ENCODE measurements around the gene PRKRA. TPM values are rescaled to one million over a fixed set of nuclear protein-coding genes. Genes with fewer than 3 reads are reported as not detected.

PRKRA gene
- total and polyA plus RNA-seq, 10 donors, result 24.3 to 57.4 (median 31.1) TPM

GRCh38 chr2:178478439-178479274 lies 27.7 kb upstream of the PRKRA start, which contains the start of gene FKBP7:
Gene FKBP7 (minus strand): TSS chr2:178478600. CDS start chr2:178478499, 101 bp downstream.
- H3K36me3 ChIP-seq, result no peaks in the 10 kb centered on the region
- peak within 1 kb of the TSS; percentile 59 to 84 (median 66) for H3K4me3 ChIP-seq
- peak; percentile 98 for DNase-seq
- TF ChIP-seq POLR2A (IDR thresholded peaks at IDR 0.05) (peak in 1 of 3 donors; percentile 57), CTCF (IDR thresholded peaks at IDR 0.05 in 8 of 11, conservative IDR thresholded peaks at IDR 0.05 in 3 of 11) (peak; percentile 41 to 88 (median 75)), POLR2AphosphoS5 (IDR thresholded peaks at IDR 0.05) (peak; percentile 89 to 94 (median 91))
- peak within 1 kb of the TSS; percentile 92 to 98 (median 96) for H3K27ac ChIP-seq
- peaks cover 31 to 55% (median 48%) of the 10 kb centered on the region in 6 donors for H3K4me1 ChIP-seq
- intact Hi-C loops (cut with DNase I; ENCODE audit: low total_unique reads), result no loop called here
- H3K27me3 ChIP-seq (replicated peaks in 1 of 7), result no peaks in the 10 kb centered on the region
- WGBS, 5 donors, result 1% methylated on average over 55 to 56 of the region's 56 CpGs
- H3K9me3 ChIP-seq, result no peaks in the 10 kb centered on the region

- Histone ChIP-seq H3K9me3 (no peaks in the 10 kb centered on the region), H3K27ac (peak overlapping the region; percentile 92 to 98 (median 96)), H3K36me3 (no peaks in the 10 kb centered on the region), H3K27me3 (replicated peaks in 1 of 7) (no peaks in the 10 kb centered on the region), H3K4me1 (peaks cover 31 to 49% (median 43%) of the 10 kb centered on the region in 6 donors), H3K4me3 (peak overlapping the region; percentile 59 to 84 (median 66))
- intact Hi-C loops (cut with DNase I; ENCODE audit: low total_unique reads), result no loop called here
- WGBS, 5 donors, result 0 to 1% (median 1%) methylated on average over 10 of the region's 10 CpGs
- TF ChIP-seq POLR2AphosphoS5 (IDR thresholded peaks at IDR 0.05) (no peak), CTCF (IDR thresholded peaks at IDR 0.05 in 8 of 11, conservative IDR thresholded peaks at IDR 0.05 in 3 of 11) (no peak), POLR2A (IDR thresholded peaks at IDR 0.05) (no peak)
- peak; percentile 75 for DNase-seq
Observed at GRCh38 chr2:178478130-178478438, 27.1 kb upstream of the PRKRA start.

GRCh38 chr2:178477443-178478129 lies 26.6 kb upstream of the PRKRA start:
- peak overlapping the region in 5 of 8 donors; percentile 94 to 98 (median 97) for H3K27ac ChIP-seq
- DNase-seq, result no peak
- H3K36me3 ChIP-seq, result no peaks in the 10 kb centered on the region
- peak overlapping the region; percentile 59 to 84 (median 66) for H3K4me3 ChIP-seq
- TF ChIP-seq CTCF (IDR thresholded peaks at IDR 0.05 in 8 of 11, conservative IDR thresholded peaks at IDR 0.05 in 3 of 11) (no peak), POLR2A (IDR thresholded peaks at IDR 0.05) (no peak), POLR2AphosphoS5 (IDR thresholded peaks at IDR 0.05) (no peak)
- no peaks in the 10 kb centered on the region for H3K27me3 ChIP-seq (replicated peaks in 1 of 7)
- no peaks in the 10 kb centered on the region for H3K9me3 ChIP-seq
- intact Hi-C loops (cut with DNase I; ENCODE audit: low total_unique reads), result no loop called here
- peaks cover 27 to 44% (median 39%) of the 10 kb centered on the region in 6 donors for H3K4me1 ChIP-seq
- 11 to 13% (median 12%) methylated on average over 3 of the region's 3 CpGs for WGBS, 5 donors

GRCh38 chr2:178476477-178476876 lies 25.5 kb upstream of the PRKRA start:
- TF ChIP-seq POLR2AphosphoS5 (IDR thresholded peaks at IDR 0.05) (no peak), CTCF (IDR thresholded peaks at IDR 0.05 in 8 of 11, conservative IDR thresholded peaks at IDR 0.05 in 3 of 11) (no peak), POLR2A (IDR thresholded peaks at IDR 0.05) (no peak)
- Histone ChIP-seq H3K4me1 (peaks cover 16 to 33% (median 28%) of the 10 kb centered on the region in 6 donors), H3K36me3 (no peaks in the 10 kb centered on the region), H3K27me3 (replicated peaks in 1 of 7) (no peaks in the 10 kb centered on the region), H3K9me3 (no peaks in the 10 kb centered on the region), H3K27ac (no peak overlapping the region), H3K4me3 (no peak overlapping the region)
- DNase-seq, result no peak
- intact Hi-C loops (cut with DNase I; ENCODE audit: low total_unique reads), result no loop called here

Measured in spleen (tissue), 11 donors.